ENCODE results near the gene ZNF660.
"Not testable (repeated sequence)": the region's sequence is repeated elsewhere in the genome, so short reads cannot be mapped to it uniquely, and the experiment has no call there.

ZNF660 gene

GRCh38 chr3:44578924-44579515 is 5.7 kb upstream of the ZNF660 start:
- H3K36me3 Mint-ChIP-seq (ENCODE audit: low read depth): peaks cover 20% of the 10 kb centered on the region
- H3K27ac Mint-ChIP-seq; H3K4me1 Mint-ChIP-seq (ENCODE audit: low read depth); intact Hi-C loops (cut with micrococcal nuclease); H3K4me3 Mint-ChIP-seq: not testable (repeated sequence)
- peaks cover 59% of the 10 kb centered on the region for H3K9me3 Mint-ChIP-seq
- peaks cover 13% of the 10 kb centered on the region for H3K27me3 Mint-ChIP-seq

DNA sequence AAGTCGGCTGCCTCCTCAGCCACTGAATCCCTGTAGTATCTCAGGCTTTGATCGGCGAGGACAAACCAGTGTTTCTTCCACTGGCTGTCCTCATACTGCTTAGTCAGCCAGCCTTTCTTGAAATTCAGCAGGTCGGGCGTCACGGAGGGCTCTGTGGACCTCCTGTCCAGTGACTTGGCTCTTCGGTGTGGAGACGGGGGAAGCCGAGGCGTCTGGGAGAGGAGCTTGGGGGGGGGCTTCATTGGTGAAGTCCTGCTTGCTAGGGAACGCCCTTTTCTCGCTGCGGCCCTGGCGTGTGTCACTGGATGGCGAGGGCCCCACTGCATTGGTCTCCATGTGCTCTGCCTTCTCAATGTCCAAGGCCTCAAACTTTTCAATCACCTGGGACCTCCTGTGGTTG is 5.0 kb upstream of the ZNF660 start:
- intact Hi-C loops (cut with micrococcal nuclease); H3K4me3 Mint-ChIP-seq; H3K4me1 Mint-ChIP-seq (ENCODE audit: low read depth); H3K27ac Mint-ChIP-seq: not testable (repeated sequence)
- H3K36me3 Mint-ChIP-seq (ENCODE audit: low read depth): peaks cover 20% of the 10 kb centered on the region
- peaks cover 51% of the 10 kb centered on the region for H3K9me3 Mint-ChIP-seq
- peaks cover 17% of the 10 kb centered on the region for H3K27me3 Mint-ChIP-seq

DNA sequence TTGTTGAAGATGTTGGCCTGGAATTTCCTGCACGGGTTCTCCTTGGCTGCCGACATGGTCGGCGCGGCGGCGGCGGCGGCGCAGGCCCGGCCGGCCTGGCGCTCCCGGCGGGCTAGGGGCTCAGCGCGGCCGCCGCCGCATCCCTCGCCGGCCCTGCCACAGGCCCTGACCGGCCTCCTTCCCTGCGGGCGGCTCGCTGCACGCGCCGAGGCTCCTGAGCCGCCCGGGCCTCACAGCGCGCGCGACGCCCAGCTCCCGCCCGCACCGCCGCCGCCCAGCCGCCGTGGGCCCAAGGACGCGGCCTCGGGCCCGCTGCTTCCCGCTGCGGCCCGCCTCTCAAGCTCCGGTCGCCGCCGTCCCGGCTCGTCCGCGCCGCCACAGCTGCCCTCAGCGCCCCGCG is 3.8 kb upstream of the ZNF660 start:
- Mint-ChIP-seq H3K27me3 (peaks cover 17% of the 10 kb centered on the region), H3K9me3 (peaks cover 45% of the 10 kb centered on the region), H3K36me3 (ENCODE audit: low read depth) (peaks cover 20% of the 10 kb centered on the region), H3K4me1 (ENCODE audit: low read depth) (peaks cover 21% of the 10 kb centered on the region)
- H3K27ac Mint-ChIP-seq; H3K4me3 Mint-ChIP-seq; intact Hi-C loops (cut with micrococcal nuclease): not testable (repeated sequence)

DNA sequence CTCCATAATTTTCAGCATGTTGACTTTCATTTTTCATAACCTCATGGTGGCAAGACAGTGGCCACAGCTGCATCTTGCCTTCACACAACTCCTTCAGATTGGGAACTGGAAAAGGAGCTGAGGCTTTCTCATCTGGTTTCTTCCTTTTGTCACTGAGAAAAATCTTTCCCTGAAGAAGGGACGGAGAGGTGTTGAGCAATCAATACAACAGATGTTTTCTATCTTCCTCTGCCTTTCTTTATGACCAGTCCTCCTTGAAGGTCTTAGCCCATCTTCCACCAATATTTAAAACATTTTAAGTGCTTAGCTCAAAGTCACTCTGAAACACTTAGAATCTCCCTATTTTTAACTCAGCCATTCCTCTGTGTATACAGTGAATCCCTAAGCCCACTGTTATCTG is 11.9 kb downstream of the ZNF660 start:
- Mint-ChIP-seq H3K27ac (no peak overlapping the region), H3K36me3 (ENCODE audit: low read depth) (peaks cover 27% of the 10 kb centered on the region), H3K4me3 (no peak overlapping the region), H3K27me3 (no peaks in the 10 kb centered on the region), H3K9me3 (peaks cover 86% of the 10 kb centered on the region), H3K4me1 (ENCODE audit: low read depth) (no peaks in the 10 kb centered on the region)
- intact Hi-C loops (cut with micrococcal nuclease): no loop called here

DNA sequence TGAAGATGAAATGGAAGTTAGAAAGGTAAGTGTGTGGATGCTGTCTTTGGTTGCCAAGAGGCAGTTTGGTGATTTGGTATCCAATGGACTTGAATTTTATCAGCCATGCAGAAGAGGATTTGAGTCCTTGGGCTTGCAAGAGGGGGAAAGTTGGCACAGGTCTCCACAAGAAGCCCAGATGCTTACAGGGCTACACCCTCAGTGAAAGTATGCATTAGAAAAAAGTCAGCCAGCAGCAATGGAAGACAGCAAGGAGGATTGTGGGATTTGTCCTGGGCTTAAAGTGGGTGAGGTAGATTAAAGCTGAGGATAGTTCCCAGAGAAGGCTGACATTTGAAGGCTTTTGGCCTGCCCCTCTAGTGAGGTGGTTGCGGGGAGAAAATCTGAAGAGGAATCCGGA is 17.0 kb downstream of the ZNF660 start:
- Mint-ChIP-seq H3K36me3 (ENCODE audit: low read depth) (no peaks in the 10 kb centered on the region), H3K27ac (no peak overlapping the region), H3K9me3 (peaks cover 80% of the 10 kb centered on the region), H3K4me3 (no peak overlapping the region), H3K27me3 (no peaks in the 10 kb centered on the region), H3K4me1 (ENCODE audit: low read depth) (no peaks in the 10 kb centered on the region)
- intact Hi-C loops (cut with micrococcal nuclease): no loop called here

- intact Hi-C loops (cut with micrococcal nuclease): no loop called here
- no peak overlapping the region for H3K4me3 Mint-ChIP-seq
- H3K27me3 Mint-ChIP-seq: no peaks in the 10 kb centered on the region
- H3K27ac Mint-ChIP-seq: no peak overlapping the region
- H3K36me3 Mint-ChIP-seq (ENCODE audit: low read depth): no peaks in the 10 kb centered on the region
- H3K9me3 Mint-ChIP-seq: peaks cover 46% of the 10 kb centered on the region
- H3K4me1 Mint-ChIP-seq (ENCODE audit: low read depth): no peaks in the 10 kb centered on the region
Observed at GRCh38 chr3:44612678-44613077, 27.9 kb downstream of the ZNF660 start.

- Mint-ChIP-seq H3K4me3 (peak within 1 kb of the TSS; percentile 74), H3K4me1 (ENCODE audit: low read depth) (peaks cover 9% of the 10 kb centered on the region), H3K9me3 (no peaks in the 10 kb centered on the region), H3K27ac (peak within 1 kb of the TSS; percentile 84), H3K27me3 (no peaks in the 10 kb centered on the region), H3K36me3 (ENCODE audit: low read depth) (peaks cover 20% of the 10 kb centered on the region)
- intact Hi-C loops (cut with micrococcal nuclease): loop anchor here (1.0 kb wide), 1 partner anchor 23 kb away; the partner anchor contains the start of gene ZNF35
Observed at GRCh38 chr3:44624749-44625480, 40.2 kb downstream of the ZNF660 start, which contains the start of gene ZNF197. TSS of gene ZNF197 (plus strand) at chr3:44625036. CDS start at chr3:44629155, 4,119 bp downstream.

- intact Hi-C loops (cut with micrococcal nuclease): no loop called here
- no peak overlapping the region for H3K4me3 Mint-ChIP-seq
- H3K9me3 Mint-ChIP-seq: no peaks in the 10 kb centered on the region
- H3K4me1 Mint-ChIP-seq (ENCODE audit: low read depth): peaks cover 9% of the 10 kb centered on the region
- H3K27ac Mint-ChIP-seq: no peak overlapping the region
- no peaks in the 10 kb centered on the region for H3K27me3 Mint-ChIP-seq
- peaks cover 54% of the 10 kb centered on the region for H3K36me3 Mint-ChIP-seq (ENCODE audit: low read depth)
Observed at GRCh38 chr3:44628716-44629115, 44.0 kb downstream of the ZNF660 start.

DNA sequence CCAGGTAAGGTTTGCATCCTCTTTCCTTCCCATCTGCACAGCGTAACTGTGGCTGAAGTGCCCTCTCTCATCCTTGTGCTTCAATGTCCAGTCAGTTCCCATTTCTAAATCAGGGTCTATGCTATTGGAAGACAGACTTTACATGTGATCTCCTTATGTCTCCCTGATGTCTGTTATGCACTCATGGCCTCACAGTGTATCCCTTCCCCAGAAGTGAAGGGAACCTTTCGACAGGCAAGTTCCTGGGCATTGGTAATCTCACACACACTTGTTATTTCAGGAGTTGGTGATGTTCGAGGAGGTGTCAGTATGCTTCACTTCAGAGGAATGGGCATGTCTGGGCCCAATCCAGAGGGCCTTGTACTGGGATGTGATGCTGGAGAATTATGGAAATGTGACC is 47.4 kb downstream of the ZNF660 start:
- H3K36me3 Mint-ChIP-seq (ENCODE audit: low read depth): peaks cover 87% of the 10 kb centered on the region
- intact Hi-C loops (cut with micrococcal nuclease): no loop called here
- peaks cover 14% of the 10 kb centered on the region for H3K9me3 Mint-ChIP-seq
- no peak overlapping the region for H3K27ac Mint-ChIP-seq
- no peak overlapping the region for H3K4me3 Mint-ChIP-seq
- H3K4me1 Mint-ChIP-seq (ENCODE audit: low read depth): peaks cover 3% of the 10 kb centered on the region
- H3K27me3 Mint-ChIP-seq: no peaks in the 10 kb centered on the region

GRCh38 chr3:44642337-44642736 is 57.6 kb downstream of the ZNF660 start:
- intact Hi-C loops (cut with micrococcal nuclease): loop anchor here (10.0 kb wide), 1 partner anchor 168 kb away; the partner anchor contains the start of gene ZNF445
- H3K27me3 Mint-ChIP-seq: no peaks in the 10 kb centered on the region
- H3K4me1 Mint-ChIP-seq (ENCODE audit: low read depth): no peaks in the 10 kb centered on the region
- H3K27ac Mint-ChIP-seq: no peak overlapping the region
- H3K9me3 Mint-ChIP-seq: peaks cover 77% of the 10 kb centered on the region
- H3K4me3 Mint-ChIP-seq: no peak overlapping the region
- H3K36me3 Mint-ChIP-seq (ENCODE audit: low read depth): peaks cover 62% of the 10 kb centered on the region

- H3K36me3 Mint-ChIP-seq (ENCODE audit: low read depth): peaks cover 56% of the 10 kb centered on the region
- H3K4me3 Mint-ChIP-seq: no peak overlapping the region
- peaks cover 76% of the 10 kb centered on the region for H3K9me3 Mint-ChIP-seq
- H3K4me1 Mint-ChIP-seq (ENCODE audit: low read depth): no peaks in the 10 kb centered on the region
- intact Hi-C loops (cut with micrococcal nuclease): loop anchor here (10.0 kb wide), 1 partner anchor 168 kb away; the partner anchor contains the start of gene ZNF445
- no peak overlapping the region for H3K27ac Mint-ChIP-seq
- no peaks in the 10 kb centered on the region for H3K27me3 Mint-ChIP-seq
Observed at GRCh38 chr3:44643024-44643423, 58.3 kb downstream of the ZNF660 start.

DNA sequence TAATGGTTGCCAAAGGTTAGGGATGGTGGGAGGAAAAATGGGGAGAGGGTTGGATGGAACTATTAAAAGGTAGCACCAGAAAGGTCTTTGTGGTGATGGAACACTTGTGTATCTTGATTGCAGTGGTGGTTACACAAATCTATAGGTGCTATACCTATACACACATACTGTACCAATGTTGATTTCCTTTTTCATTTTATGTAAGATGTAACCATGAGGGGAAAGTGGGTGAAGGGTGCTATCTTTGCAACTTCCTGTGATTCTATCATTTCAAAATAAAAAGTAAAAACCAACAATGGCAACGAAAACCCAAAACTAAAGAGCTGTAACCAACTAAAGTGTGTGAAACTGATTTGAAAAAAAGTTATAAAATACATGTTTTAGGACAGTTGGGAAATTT is 63.0 kb downstream of the ZNF660 start:
- Mint-ChIP-seq H3K4me1 (ENCODE audit: low read depth) (peaks cover 6% of the 10 kb centered on the region), H3K4me3 (no peak overlapping the region), H3K9me3 (peaks cover 36% of the 10 kb centered on the region), H3K36me3 (ENCODE audit: low read depth) (peaks cover 38% of the 10 kb centered on the region), H3K27ac (no peak overlapping the region), H3K27me3 (no peaks in the 10 kb centered on the region)
- intact Hi-C loops (cut with micrococcal nuclease): loop anchor here (1.0 to 10.0 kb wide), 5 partner anchors 22 to 173 kb away; partner anchors contain the start of genes ZNF197, ZNF445 and ZNF502

DNA sequence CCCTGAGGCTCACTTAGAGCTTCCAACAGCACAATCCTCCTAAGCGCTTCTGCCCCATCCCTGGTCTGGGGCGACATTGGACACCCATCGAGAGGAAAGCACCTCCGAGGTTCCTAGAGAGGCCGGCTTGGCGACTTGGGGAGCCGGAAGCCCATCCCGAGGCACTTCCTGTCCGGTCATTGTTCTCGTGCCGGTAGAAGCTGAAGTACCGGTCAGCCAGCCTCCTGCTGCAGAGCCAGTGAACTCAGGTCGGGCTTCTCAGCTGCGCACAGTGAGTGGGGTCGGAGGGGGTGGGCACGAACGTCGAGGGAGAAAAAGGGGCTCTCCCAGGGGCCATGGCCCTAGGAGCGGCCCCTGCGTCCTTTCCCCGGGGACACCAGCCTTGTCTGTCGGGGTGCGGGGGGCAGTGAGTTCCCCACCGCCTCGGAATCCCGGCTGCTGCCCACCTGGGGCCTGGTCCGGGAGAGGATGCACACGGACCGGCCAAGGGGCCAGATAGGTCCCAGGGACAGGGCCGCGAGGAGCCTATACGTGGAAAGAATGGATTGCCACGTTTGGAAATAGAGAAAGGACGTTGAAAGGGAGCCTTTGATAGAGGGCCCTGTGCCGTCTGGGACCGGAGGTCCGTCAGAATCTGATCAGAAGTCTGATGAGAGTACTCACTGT is 63.9 kb downstream of the ZNF660 start, which contains the start of gene ZNF35:
Gene ZNF35, plus strand, starts transcription at position 169 of the 666 bp plus-strand sequence. CDS start 2,336 bp downstream, outside the sequence.
- intact Hi-C loops (cut with micrococcal nuclease): loop anchor here (1.0 to 10.0 kb wide), 5 partner anchors 23 to 174 kb away; partner anchors contain the start of genes ZNF197, ZNF445 and ZNF502
- H3K4me3 Mint-ChIP-seq: peak within 1 kb of the TSS; percentile 88
- H3K4me1 Mint-ChIP-seq (ENCODE audit: low read depth): peaks cover 6% of the 10 kb centered on the region
- peaks cover 39% of the 10 kb centered on the region for H3K36me3 Mint-ChIP-seq (ENCODE audit: low read depth)
- peak within 1 kb of the TSS; percentile 82 for H3K27ac Mint-ChIP-seq
- no peaks in the 10 kb centered on the region for H3K27me3 Mint-ChIP-seq
- H3K9me3 Mint-ChIP-seq: peaks cover 31% of the 10 kb centered on the region

Data from dendritic cell treated with granulocyte-macrophage colony-stimulating factor and Interleukin-4, amounts not matched to agents 40 ng/mL and 50 ng/mL, for 4 days (primary cell).